K562 (cell line): ENCODE measurements around the gene EMID1. TPM values are rescaled to one million over a fixed set of nuclear protein-coding genes. Genes with fewer than 3 reads are reported as not detected.

ENCODE experiments used
- ATAC-seq: fragments of 200-7000 bp; cut with Tn5 transposase; 3 replicates; pipeline ENCODE4 v1.9.1; 2020; ENCODE audit warnings: moderate library complexity
- BruUV-seq: library from RNA; stranded (reverse); fragments of 400-500 nt; replicated peaks from 2 replicates; lab custom pipeline; 2021; lab: Mats Ljungman, UMichigan
- CTCF ChIA-PET: fragments of 300-600 bp; formaldehyde crosslinking; extraction: SDS; loops from one replicate; lab custom pipeline; 2021; ENCODE audit warnings: low intra/inter-chr PET ratio; lab: Yijun Ruan, JAX
- POLR2A ChIA-PET: fragments of 300-600, 350-650 bp; sonication (Branson Sonifier 250); formaldehyde crosslinking; extraction: SDS; loops from one replicate; lab custom pipeline; 2021; ENCODE audit warnings: antibody characterized with exemption, inconsistent platforms; lab: Yijun Ruan, JAX
- DNase-seq, 4 experiments: peaks; one replicate each; pipeline versions ENCODE4 v3.0.0 to v3.0.0-alpha.2; 2011 to 2018; ENCODE audit warnings: low spot score in 3 of 4, mixed read lengths in 3 of 4; ENCODE audit errors: extremely low read depth in 1 of 4
- FAIRE-seq: peaks from 2 replicates; lab custom pipeline; 2011; peaks lifted over from hg19 to GRCh38; lab: Jason Lieb, UNC
- H2AFZ ChIP-seq: 2 replicates; pipeline ENCODE4 v1.6.0; 2011; ENCODE audit warnings: low read depth, low read length, control low read depth, inconsistent platforms
- H3K27ac ChIP-seq: fragments of 200-600 bp; 3 replicates; pipeline ENCODE4 v1.8.0; 2011; ENCODE audit warnings: low read depth, mild to moderate bottlenecking, control low read depth, inconsistent platforms, low read length, moderate library complexity, mixed read lengths; ENCODE audit errors: extremely low read depth
- H3K27me3 ChIP-seq, 2 experiments: fragments of 300-600 bp in 1 of 2; 2 replicates in 1 of 2; 3 replicates in 1 of 2; pipeline versions ENCODE4 v1.6.0 to v1.8.0; 2011; ENCODE audit warnings: inconsistent platforms in 2 of 2, low read length in 2 of 2, mild to moderate bottlenecking in 1 of 2, mixed read lengths in 1 of 2, moderate library complexity in 1 of 2; ENCODE audit not compliant: control insufficient read depth in 2 of 2, insufficient read depth in 2 of 2
- H3K36me3 ChIP-seq: fragments of 300-600 bp; 3 replicates; pipeline ENCODE4 v1.8.0; 2011; ENCODE audit warnings: mild to moderate bottlenecking, low read length, inconsistent platforms; ENCODE audit not compliant: control insufficient read depth, insufficient read depth
- H3K4me1 ChIP-seq, 2 experiments: fragments of 200-600 bp in 1 of 2; replicated peaks in 1 of 2; 2 replicates in 1 of 2; 3 replicates in 1 of 2; pipeline versions ENCODE4 v1.5.1 to v1.8.0; 2011; ENCODE audit warnings: inconsistent platforms in 2 of 2, low read length in 2 of 2, mild to moderate bottlenecking in 1 of 2, mixed read lengths in 1 of 2, moderate library complexity in 1 of 2; ENCODE audit not compliant: control insufficient read depth in 2 of 2, insufficient read depth in 2 of 2
- H3K4me2 ChIP-seq: 2 replicates; pipeline ENCODE4 v1.6.1; 2011; ENCODE audit warnings: low read length, control low read depth, inconsistent platforms, mixed read lengths; ENCODE audit not compliant: insufficient read depth
- H3K4me3 ChIP-seq: fragments of 200-600 bp; sonication (generic), shearing (Covaris generic); 2 replicates; pipeline ENCODE4 v1.5.1; 2016; ENCODE audit warnings: control low read depth, inconsistent platforms
- H3K79me2 ChIP-seq: fragments of 200-600 bp; 3 replicates; pipeline ENCODE4 v1.8.0; 2011; ENCODE audit warnings: low read length, inconsistent platforms; ENCODE audit not compliant: control insufficient read depth, insufficient read depth
- H3K9ac ChIP-seq, 2 experiments: 2 replicates each; pipeline versions ENCODE4 v1.6.0 to v1.6.1; 2011; ENCODE audit warnings: low read depth in 2 of 2, low read length in 2 of 2, control low read depth in 1 of 2, inconsistent platforms in 1 of 2, mild to moderate bottlenecking in 1 of 2, mixed read lengths in 1 of 2; ENCODE audit not compliant: insufficient read depth in 1 of 2
- H3K9me1 ChIP-seq: one replicate; pipeline ENCODE4 v1.6.0; 2011; ENCODE audit warnings: inconsistent platforms, mild to moderate bottlenecking, low read length, moderate library complexity; ENCODE audit not compliant: control insufficient read depth, insufficient read depth
- H3K9me3 ChIP-seq: replicated peaks from 2 replicates; pipeline ENCODE4 v1.5.1; 2011; ENCODE audit warnings: low read depth, low read length, inconsistent platforms; ENCODE audit not compliant: control insufficient read depth, insufficient read depth
- H4K20me1 ChIP-seq: replicated peaks from 2 replicates; pipeline ENCODE4 v1.6.1; 2011; ENCODE audit warnings: low read length, inconsistent platforms, mixed read lengths; ENCODE audit not compliant: control insufficient read depth, insufficient read depth
- ARID2 ChIP-seq: fragments of 450-650 bp; IDR thresholded peaks from 2 replicates; pipeline ENCODE4 v1.6.1; 2017; ENCODE audit warnings: antibody characterized with exemption, mild to moderate bottlenecking
- BCOR ChIP-seq: fragments of 450-650 bp; IDR thresholded peaks from 2 replicates; pipeline ENCODE4 v1.6.1; 2016
- HDAC3 ChIP-seq: fragments of 450-650 bp; IDR thresholded peaks from 2 replicates; pipeline ENCODE4 v1.6.1; 2018; ENCODE audit warnings: borderline replicate concordance, mild to moderate bottlenecking, moderate library complexity; ENCODE audit not compliant: partially characterized antibody
- KLF10 ChIP-seq: fragments of 250-450 bp; sonication (Bioruptor Pico); IDR thresholded peaks from 2 replicates; pipeline ENCODE4 v1.6.1; 2021; ENCODE audit warnings: matching md5 sums
- POLR2G ChIP-seq: fragments of 200-400 bp; formaldehyde crosslinking; IDR thresholded peaks from 2 replicates; pipeline ENCODE4 v1.6.1; 2017; ENCODE audit warnings: low read depth, mild to moderate bottlenecking, antibody characterized with exemption, low read length, moderate library complexity
- RBM22 ChIP-seq: fragments of 200-400 bp; formaldehyde crosslinking; IDR thresholded peaks from 2 replicates; pipeline ENCODE4 v1.6.1; 2018; ENCODE audit warnings: low read length, low read depth; ENCODE audit not compliant: poor library complexity, severe bottlenecking
- TEAD4 ChIP-seq, 2 experiments: sonication (generic) in 1 of 2; formaldehyde crosslinking in 1 of 2; IDR thresholded peaks; 2 replicates each; pipeline versions ENCODE4 v1.6.1 to v1.8.0; 2012 to 2022; ENCODE audit warnings: borderline replicate concordance in 1 of 2, inconsistent platforms in 1 of 2, low read length in 1 of 2, mild to moderate bottlenecking in 1 of 2, missing genetic modification reagents in 1 of 2
- TRIM28 ChIP-seq: fragments of 450-650 bp; IDR thresholded peaks from 2 replicates; pipeline ENCODE4 v1.6.1; 2017
- ZNF124 ChIP-seq: sonication (generic); formaldehyde crosslinking; IDR thresholded peaks from 2 replicates; pipeline ENCODE4 v1.8.1; 2022; ENCODE audit warnings: missing genetic modification reagents
- ZNF717 ChIP-seq: fragments of 250-450 bp; sonication (Bioruptor Pico); IDR thresholded peaks from 2 replicates; pipeline ENCODE4 v1.5.0; 2021
- whole genome bisulfite sequencing: fragments of 100-300 bp; shearing (Covaris generic); methylation state at CpG from one replicate; pipeline ENCODE4 v1.1.6; 2016; ENCODE audit warnings: low coverage, mixed read lengths; ENCODE audit not compliant: insufficient coverage; ENCODE audit errors: missing lambda C conversion rate; 5-methylcytosine and 5-hydroxymethylcytosine counted together
- in situ Hi-C: fragments of 300-500 bp; cut with MboI; formaldehyde crosslinking; loops from 4 replicates; pipeline ENCODE4 v1.15.0; 2018; ENCODE audit warnings: inconsistent platforms, mixed read lengths
- intact Hi-C: fragments of 100-400 bp; cut with micrococcal nuclease; formaldehyde crosslinking; loops from 2 replicates; pipeline ENCODE4 v1.14.2; 2022
- polyA plus RNA-seq, 8 experiments: library from polyadenylated mRNA; depleted of rRNA in 4 of 8; stranded (reverse) in 5 of 8; unstranded in 3 of 8; fragments of >200 nt; fragmentation: Nextera tagmentation in 2 of 8; fragmentation: Illumina TruSeq in 1 of 8; extraction: Ambion mirVana in 2 of 8; extraction: Trizol in 1 of 8; gene quantifications; 2 replicates each; pipeline versions ENCODE4 v1.2.1 to v1.2.3, GENCODE V29; 2011 to 2014; ENCODE audit warnings: inconsistent platforms in 1 of 8, missing spikeins in 1 of 8
- total RNA-seq, 7 experiments: library from RNA; depleted of rRNA in 6 of 7; stranded (reverse); fragments of >200 nt in 6 of 7; fragmentation: Illumina TruSeq in 2 of 7; extraction: Trizol in 2 of 7; gene quantifications; 2 replicates each; pipeline versions ENCODE4 v1.2.1 to v1.2.3, GENCODE V29; 2011 to 2021; ENCODE audit warnings: low replicate concordance in 1 of 7
- TF ChIP-seq, protein P1 (sequence below): sonication (generic); formaldehyde crosslinking; IDR thresholded peaks from 2 replicates; pipeline ENCODE4 v1.8.0; 2022; ENCODE audit warnings: mild to moderate bottlenecking, missing genetic modification reagents

Gene EMID1
- total and polyA plus RNA-seq, 9 of the 15 experiments (the other 6 are each of a cell fraction or from before 2014, with no cell fraction given): 0.15 to 7.2 (median 2.7) TPM

DNA sequence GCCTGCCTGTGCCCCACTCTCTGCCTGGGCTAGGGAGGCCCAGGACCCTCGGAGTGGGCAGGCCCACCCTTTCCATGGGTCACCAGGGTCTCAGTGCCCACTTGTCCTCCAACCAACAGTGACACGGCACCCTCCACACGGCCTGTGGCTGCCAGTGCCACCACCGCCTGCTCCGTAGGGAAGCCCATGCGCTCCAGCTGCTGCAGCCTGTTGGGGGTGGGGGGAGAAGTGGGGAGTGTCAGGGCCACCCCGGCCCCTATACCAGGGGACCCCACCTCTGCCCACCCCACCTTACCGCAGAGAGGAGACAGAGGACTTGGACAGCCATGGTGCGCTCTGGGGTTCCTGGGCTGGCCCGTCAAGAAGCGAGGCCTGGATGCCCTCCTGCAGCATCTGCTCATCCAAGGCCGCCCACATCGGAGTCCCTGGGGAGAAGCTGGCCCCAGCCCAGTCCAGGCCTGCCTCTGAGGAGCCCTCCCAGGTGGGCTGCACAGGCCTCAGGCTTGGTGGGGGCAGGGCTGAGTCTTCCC is 54.4 kb downstream of the EMID1 start:
- no peaks in the 10 kb centered on the region for H3K9me3 ChIP-seq
- TF ChIP-seq ARID2: no peak
- peak; percentile 73 for TF ChIP-seq POLR2G
- no peak for TF ChIP-seq BCOR
- TF ChIP-seq TEAD4 (IDR thresholded peaks at IDR 0.05; ENCODE audit: low read length): no peak
- no peak for TF ChIP-seq TEAD4 (CRISPR knock-in tag; IDR thresholded peaks at IDR 0.05; ENCODE audit: borderline replicate concordance)
- no peak for TF ChIP-seq ZNF124
- TF ChIP-seq TRIM28: no peak
- TF ChIP-seq HDAC3: no peak
- no peak for TF ChIP-seq ZNF717 (CRISPR knock-in tag)
- TF ChIP-seq KLF10 (CRISPR knock-in tag): no peak
- peak; percentile 20 for TF ChIP-seq RBM22
- TF ChIP-seq, protein P1, sequence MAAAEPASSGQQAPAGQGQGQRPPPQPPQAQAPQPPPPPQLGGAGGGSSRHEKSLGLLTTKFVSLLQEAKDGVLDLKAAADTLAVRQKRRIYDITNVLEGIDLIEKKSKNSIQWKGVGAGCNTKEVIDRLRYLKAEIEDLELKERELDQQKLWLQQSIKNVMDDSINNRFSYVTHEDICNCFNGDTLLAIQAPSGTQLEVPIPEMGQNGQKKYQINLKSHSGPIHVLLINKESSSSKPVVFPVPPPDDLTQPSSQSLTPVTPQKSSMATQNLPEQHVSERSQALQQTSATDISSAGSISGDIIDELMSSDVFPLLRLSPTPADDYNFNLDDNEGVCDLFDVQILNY (CRISPR knock-in tag): no peak
- no peaks in the 10 kb centered on the region for H3K9me1 ChIP-seq
- DNase-seq: no peak
- H2AFZ ChIP-seq: no peak overlapping the region
- peaks cover 21% of the 10 kb centered on the region for H3K36me3 ChIP-seq
- H3K27ac ChIP-seq: no peak overlapping the region
- POLR2A ChIA-PET: interaction anchor here (0.6 to 1.0 kb wide), 3 partner anchors 14 to 131 kb away, joined by 3 to 5 read pairs (median 4); no protein-coding TSS in a partner anchor
- no peak for FAIRE-seq
- no TSS peak for BruUV-seq
- H3K79me2 ChIP-seq: no peaks in the 10 kb centered on the region; the same call in 2 of the 3 replicates
- no peak overlapping the region; a peak in 1 of 4 replicates for H3K9ac ChIP-seq
- intact Hi-C loops: loop anchor here (10.0 kb wide), 1 partner anchor 375 kb away; the partner anchor contains the start of gene ZNRF3
- H4K20me1 ChIP-seq: no peaks in the 10 kb centered on the region
- H3K4me2 ChIP-seq: no peak overlapping the region
- WGBS: 94% methylated on average over 3 of the region's 13 CpGs
- no peaks in the 10 kb centered on the region for H3K27me3 ChIP-seq
- CTCF ChIA-PET: no interaction called here
- H3K4me3 ChIP-seq: no peak overlapping the region
- in situ Hi-C loops: no loop called here
- ATAC-seq: no peak
- H3K4me1 ChIP-seq: peaks cover 0 to 30% of the 10 kb centered on the region in 2 experiments; a peak in 2 of 5 replicates
